GM23248 (cell line): ENCODE measurements around the gene B9D1.

Experiments used
- EZH2 ChIP-seq: fragments of 200-600 bp; sonication (generic); IDR thresholded peaks from 2 replicates; pipeline ENCODE4 v1.6.1; 2018; ENCODE audit warnings: antibody characterized with exemption, mild to moderate bottlenecking; ENCODE audit not compliant: insufficient read depth, poor library complexity, severe bottlenecking
- EZH2phosphoT487 ChIP-seq: fragments of 200-600 bp; sonication (generic); IDR thresholded peaks from 2 replicates; pipeline ENCODE4 v1.6.1; 2018; ENCODE audit warnings: antibody characterized with exemption, moderate library complexity, mild to moderate bottlenecking, low read depth; ENCODE audit not compliant: insufficient read depth

GRCh38 chr17:19370493-19370960 is 8.0 kb upstream of the B9D1 start:
- TF ChIP-seq EZH2 (no peak), EZH2phosphoT487 (no peak)
